ENCODE measurements around the gene CACNA1F.
"Not testable (repeated sequence)": the region's sequence is repeated elsewhere in the genome, so short reads cannot be mapped to it uniquely, and the experiment has no call there.

CACNA1F gene

DNA sequence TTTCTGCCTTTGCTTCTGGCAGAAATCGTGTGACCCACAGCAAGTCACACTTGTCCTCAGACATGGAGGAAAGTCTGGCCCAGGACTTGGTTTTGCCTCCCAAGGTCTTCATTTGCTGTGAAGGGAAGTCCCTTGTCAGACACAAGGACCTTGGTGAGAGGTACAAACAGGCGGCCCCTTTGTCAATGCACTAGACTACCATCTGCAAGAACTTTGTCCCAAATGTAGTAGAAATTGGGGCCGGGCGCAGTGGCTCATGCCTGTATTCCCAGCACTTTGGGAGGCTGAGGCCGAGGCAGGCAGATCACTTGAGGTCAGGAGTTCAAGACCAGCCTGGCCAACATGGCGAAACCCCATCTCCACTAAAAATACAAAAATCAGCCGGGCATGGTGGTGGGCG lies 59.6 kb downstream of the CACNA1F start:
- DNase-seq, result not testable (repeated sequence)

DNA sequence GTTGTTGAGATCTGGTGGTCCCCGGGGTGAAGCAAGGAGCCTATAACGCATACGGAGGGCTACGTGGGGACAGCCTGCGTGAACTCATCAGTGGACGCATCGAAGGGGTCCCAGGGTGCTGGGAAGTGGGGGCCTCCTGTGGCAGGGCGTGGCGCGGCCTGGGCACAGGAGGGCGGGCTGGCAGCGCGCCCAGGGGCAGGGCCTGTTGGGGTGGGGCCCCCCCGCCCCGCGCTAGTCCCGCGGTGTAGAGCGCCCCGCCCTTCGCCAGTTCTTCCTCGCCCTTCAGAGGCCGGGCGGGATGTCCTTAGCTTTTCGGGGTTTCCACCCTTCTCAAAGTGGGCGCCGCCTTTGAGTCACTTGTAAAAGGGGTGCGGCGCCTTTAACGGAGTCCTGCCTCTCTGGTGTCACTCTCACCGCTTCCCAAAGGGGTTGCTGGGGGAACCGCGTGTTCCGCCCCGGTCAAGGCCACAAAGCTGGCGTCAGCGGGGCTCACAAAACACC lies 60.8 kb downstream of the CACNA1F start:
- peak; percentile 82 for DNase-seq

DNA sequence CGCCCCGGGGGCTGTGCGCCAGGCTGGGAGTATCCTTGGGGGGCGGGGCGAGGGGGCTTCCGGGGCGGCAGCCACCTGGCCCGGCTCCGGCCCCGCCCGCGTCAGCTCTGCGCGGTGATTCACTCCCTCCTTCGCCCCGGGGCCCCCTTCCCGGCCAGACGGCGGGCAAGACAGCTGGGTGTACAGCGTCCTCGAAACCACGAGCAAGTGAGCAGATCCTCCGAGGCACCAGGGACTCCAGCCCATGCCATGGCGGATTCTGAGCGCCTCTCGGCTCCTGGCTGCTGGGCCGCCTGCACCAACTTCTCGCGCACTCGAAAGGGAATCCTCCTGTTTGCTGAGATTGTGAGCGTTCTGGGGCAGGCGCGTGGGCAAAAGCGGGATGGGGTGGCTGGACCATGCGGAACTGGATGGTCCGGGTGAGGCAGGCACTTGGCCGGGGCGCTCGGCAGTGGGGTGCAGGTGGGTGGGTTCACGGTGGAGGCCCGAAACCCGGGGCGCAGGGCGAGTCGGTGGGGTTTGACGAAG lies 61.3 kb downstream of the CACNA1F start, which contains the start of gene PLP2:
Gene PLP2 (plus strand): TSS at position 147 of the 528 bp plus-strand sequence. CDS start 103 bp downstream, at position 250.
- peak; percentile 20 to 39 for DNase-seq

DNA sequence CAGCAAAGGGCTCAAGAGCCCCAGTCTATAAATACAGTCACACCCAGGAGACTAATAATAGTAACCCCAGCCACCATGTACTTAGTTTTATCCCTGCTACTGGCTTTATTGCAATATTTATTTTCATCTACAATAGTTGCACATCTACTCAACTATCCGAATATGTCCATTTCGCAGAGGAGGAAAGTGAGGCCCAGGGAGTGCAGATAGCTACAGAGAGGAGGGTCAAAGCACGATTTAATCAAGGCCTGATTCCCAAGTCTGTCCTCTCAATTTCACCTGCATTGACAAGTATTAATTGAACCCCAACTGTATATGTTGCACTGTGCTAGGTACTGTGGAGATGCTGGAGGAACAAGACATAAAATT lies 65.4 kb downstream of the CACNA1F start:
- no peak for DNase-seq

DNA sequence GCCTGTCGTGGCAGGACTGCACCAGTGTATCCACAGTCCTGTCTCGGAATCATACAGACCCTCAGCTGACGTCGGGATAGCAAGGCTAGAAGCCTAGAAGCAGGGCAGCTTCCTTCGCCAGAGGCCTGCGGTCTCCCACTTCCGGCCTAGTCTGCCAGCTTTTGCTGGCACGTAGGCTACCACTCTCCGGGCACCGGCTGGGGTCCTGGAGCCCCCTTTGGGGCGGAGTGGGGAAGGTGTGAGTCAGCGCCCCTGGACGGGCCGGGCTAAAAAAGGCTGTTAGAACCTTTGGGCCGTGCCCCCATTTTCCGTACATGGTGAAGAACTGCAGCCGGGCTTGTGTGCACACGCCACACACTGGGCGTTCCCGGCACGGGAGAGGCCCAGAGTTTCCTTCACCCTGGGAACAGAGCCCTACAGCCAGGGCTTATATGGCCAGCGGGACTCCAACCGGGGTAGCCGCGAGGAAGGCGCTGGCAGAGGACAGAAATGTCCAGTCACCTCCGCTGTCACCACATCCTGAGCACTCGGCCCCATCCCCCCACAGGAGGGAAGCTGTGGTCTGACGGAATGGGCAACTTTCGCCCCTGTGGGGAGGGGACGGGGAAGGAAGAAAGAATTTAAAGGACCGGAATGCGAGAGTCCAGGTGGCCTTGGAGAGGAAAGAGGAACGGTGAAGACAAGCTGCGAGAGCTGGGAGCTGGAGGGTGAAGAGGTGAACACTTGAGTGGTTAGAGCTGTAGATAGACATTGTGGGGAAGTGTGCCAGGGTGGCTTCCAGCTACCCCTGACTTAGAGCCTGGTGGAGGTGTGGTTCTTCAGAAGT lies 66.0 kb downstream of the CACNA1F start:
- DNase-seq, result peak; percentile 59 to 72

DNA sequence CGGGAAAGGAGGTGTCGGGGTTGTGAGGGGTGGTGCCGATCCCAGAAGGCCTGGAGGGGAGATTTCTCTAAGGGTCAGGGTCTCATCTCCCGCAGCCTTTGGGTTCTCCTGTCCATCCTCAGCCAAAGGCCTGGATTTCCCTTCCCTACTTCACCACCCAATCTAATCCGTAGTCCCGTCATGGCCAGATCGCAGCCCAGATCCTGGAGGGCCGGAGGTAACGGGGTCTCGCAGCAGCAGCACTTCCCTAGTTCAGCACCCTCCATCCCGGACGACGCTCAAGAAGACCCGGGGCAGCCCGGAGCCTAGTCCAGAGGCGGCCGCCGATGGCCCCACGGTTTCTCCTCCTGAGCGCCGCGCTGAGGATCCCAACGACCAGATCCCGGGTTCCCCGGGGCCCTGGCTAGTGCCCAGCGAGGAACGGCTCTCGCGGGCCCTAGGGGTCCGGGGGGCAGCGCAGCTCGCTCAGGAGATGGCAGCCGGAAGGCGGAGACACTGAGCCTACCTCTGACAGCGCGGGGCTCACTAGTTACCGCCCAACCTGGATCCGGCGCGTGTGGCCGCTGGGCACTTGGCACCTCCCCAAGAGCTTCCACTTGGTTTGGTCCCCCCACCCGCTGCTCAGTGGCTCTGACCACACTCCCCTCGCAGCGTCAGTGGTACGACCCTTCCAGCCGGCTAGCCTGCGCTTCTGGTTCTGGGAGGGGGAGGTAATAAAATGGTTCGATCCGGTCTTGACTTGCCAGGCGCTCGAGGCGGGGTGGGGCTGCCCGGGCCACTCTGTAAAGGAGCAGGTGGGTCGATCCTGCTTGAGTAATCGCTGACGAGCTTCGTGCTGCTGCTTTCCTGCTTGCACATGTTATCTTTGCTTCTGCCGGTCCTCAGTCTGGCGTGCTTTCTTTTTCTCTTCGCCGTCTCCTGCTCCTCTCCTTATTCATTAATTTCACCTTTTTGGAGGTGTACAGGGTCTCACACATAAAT lies 66.9 kb downstream of the CACNA1F start:
- peak; percentile 69 to 77 for DNase-seq

DNA sequence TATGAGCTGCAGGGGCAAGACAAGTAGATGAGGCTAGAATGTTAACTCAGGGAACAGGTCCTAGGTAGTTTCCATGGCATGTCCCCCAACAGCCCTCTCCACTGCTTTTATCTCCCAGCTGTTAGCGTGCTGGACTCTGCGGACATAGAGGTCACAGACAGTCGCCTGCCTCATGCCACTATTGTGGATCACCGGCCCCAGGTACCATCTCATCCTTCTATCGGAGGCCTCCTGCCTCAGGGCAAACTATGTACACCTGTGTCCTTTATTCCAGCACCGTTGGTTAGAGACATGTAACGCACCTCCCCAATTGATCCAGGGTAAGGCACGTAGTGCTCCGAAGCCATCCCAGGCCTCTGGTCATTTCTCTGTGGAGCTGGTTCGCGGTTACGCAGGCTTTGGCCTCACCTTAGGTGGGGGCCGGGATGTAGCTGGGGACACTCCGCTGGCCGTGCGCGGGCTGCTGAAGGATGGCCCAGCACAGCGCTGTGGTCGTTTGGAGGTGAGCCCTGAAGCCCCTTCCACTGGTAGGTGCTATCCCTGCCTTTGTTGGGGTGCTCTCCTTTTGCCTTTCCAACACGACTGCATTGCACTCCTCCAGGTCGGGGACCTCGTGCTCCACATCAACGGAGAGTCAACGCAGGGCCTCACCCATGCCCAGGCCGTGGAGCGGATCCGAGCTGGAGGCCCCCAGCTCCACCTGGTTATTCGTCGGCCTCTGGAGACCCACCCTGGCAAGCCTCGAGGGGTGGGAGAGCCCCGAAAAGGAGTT lies 68.4 kb downstream of the CACNA1F start:
- no peak for DNase-seq

DNA sequence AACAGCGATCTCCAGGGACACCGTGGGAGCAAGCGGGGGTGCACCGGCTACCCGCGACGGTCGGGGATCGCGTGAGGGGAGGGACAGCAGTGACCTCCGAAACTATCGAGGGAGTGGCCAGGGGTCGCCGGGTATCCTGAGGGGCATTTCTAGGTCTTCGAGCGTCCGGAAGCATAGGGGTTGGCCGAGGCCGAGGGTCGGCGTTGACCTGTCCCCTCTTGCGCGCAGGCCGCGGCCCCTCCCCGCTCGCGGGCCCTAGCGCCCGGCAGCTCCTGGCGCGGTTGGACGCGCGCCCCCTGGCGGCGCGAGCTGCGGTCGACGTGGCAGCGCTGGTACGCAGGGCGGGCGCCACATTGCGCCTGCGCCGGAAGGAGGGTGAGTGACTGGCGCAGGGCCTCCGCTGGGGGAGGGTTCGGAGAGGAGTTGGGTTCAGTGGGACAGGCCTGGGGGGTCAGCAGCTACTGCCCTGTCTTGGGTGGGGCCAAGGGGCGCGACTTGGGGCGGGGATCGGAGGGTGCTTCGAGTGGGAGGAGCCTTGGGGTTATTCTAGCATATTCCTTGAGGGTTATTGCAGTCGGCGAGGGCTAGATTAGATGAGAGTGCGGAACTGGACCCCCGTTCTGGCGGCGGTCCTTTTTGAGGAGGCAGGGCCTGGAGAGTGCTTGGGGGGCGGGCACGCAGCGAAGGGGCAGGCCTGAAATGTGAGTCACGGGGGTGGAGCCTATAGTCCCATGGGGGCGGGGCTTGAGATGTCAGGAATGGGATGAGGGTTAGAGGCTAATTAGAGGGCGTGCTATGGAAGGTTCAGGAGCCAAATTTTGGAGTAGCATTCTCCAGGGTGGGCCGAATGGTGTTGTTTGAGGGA lies 69.4 kb downstream of the CACNA1F start:
- peak; percentile 83 to 88 for DNase-seq

DNA sequence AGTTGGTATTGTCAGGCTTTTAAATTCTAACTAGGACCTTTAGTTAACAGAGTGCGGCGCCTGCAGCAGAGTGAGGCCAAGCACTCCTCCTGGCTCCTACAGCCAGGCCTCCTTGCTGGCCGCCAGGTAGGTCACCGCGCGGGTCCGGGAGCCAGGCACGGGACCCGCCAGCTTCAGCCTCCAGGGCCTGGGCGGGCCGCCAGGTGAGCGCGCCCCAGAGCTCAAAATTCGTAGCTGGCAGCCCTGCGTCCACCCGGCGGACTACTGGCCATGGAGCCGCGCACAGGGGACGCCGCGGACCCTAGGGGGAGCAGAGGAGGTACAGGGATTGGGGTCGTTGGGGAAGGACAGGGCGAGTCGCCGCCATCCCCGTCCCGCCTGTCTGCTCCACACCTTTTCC lies 70.5 kb downstream of the CACNA1F start, which contains the start of gene MAGIX:
Gene MAGIX (plus strand): TSS at position 139 of the 400 bp plus-strand sequence. CDS start 132 bp downstream, at position 271.
- DNase-seq, result no peak

DNA sequence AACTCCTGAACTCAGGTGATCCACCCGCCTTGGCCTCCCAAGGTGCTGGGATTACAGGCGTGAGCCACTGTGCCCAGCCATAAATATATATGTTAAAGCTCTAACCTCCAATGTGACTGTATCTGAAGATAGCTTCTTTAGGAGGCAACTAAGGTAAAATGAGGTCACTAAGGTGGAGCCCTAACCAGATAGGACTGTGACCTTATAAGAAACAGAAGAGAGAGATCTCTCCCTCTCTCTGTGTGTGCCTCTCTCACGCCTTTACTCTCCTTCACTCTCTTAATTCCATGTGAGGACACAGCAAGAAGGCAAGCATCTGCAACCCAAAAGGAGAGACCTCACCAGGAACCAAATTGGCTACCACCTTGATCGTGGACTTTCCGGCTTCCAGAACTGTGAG lies 71.5 kb downstream of the CACNA1F start:
- no peak for DNase-seq

DNA sequence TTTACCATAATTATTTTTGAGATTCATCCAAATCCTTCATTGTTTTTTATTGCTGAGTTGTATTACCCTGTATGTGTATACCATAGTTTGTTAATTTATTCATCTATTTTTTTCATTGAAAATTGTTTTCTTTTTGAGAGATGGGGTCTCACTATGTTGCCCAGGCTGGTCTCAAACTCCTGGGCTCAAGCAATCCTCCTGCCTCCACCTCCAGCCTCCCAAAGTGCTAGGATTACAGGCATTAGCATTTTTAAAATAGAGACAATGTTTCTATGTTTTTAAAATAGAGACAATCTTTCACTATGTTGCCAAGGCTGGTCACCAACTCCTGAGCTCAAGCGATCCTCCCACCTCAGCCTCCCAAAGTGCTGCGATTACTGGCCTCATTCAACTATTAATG lies 72.2 kb downstream of the CACNA1F start:
- DNase-seq, result no peak

DNA sequence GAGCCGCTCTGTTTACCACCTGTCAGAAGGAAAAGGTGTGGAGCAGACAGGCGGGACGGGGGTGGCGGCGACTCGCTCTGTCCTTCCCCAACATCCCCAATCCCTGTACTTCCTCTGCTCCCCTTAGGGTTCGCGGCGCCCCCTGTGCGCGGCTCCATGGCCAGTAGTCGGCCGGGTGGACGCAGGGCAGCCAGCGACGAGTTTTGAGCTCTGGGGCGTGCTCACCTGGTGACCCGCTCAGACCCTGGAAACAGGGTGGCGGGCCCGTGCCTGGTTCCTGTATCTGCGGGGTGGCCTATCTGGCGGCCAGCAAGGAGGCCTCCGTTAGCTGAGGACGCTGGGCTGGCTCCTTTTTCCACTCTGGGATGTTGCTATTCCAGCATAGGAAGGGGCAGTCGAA lies 75.9 kb downstream of the CACNA1F start:
- no peak for DNase-seq

DNA sequence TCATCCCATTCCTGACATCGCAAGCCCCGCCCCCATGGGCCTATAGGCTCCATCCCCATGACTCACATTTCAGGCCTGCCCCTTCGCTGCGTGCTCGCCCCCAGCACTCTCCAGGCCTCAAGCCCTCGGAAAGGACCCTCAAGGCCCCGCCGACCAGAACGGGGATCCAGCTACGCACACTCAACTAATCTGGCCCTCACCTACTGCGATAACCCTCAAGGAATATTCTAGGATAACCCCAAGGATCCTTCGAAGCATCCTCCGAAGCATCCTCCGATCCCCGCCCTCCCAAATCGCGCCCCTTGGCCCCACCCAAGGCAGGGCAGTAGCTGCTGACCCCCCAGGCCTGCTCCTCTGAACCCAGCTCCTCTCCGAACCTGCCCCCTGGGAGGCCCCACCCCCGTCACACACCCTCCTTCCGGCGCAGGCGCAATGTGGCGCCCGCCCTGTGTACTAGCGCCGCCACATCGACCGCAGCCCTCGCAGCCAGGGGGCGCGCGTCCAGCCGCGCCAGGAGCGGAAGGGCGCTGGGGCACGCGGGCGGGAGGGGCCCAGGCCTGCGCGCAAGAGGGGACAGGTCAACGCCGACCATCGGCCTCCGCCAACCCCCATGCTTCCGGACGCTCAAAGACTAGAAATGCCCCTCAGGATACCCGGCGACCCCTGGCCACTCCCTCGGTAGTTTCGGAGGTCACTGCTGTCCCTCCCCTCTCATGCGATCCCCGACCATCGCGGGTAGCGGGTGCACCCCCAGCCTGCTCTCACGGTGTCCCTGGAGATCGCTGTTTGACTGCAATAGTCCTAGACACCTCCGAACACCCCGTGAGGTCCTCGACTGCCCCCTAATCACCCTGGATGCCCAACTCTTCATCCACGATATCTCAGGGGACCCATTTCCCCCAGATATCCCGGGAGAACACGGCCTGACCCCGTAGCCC lies 77.0 kb downstream of the CACNA1F start:
- peak; percentile 82 to 87 for DNase-seq

DNA sequence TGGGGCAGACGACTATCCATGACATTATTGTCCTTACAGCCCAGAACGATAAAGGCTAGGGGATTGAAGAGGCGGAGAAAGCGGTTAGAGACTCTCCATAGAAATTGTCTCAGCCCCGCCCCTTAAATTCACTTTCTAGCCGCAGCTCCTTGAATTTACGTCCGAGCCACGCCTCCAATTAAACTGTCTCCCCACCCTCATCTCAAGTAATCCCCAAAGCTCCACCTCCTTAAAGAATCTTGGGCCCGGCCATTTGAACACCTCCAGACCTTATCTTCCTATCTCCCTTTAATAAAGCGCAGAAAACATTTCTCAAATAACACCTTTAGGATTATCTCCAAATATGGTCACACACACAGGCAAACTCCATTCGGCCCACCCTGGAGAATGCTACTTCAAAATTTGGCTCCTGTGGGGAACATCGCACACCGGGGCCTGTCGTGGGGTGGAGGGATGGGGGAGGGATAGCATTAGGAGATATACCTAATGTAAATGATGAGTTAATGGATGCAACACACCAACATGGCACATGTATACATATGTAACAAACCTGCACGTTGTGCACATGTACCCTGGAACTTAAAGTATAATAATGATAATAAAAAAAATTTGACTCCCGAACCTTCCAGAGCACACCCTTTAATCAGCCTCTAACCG lies 77.8 kb downstream of the CACNA1F start:
- DNase-seq, result peak; percentile 42 to 53
